GM12878 (cell line): ENCODE results near the gene SSRP1. TPM values are rescaled to one million over a fixed set of nuclear protein-coding genes. Genes with fewer than 3 reads are reported as not detected.

ENCODE experiments used
- ATAC-seq: fragments of 200-7000 bp; cut with Tn5 transposase; 3 replicates; pipeline ENCODE4 v1.9.1; 2020; ENCODE audit warnings: mild to moderate bottlenecking, moderate library complexity
- BruUV-seq: library from RNA; stranded (reverse); fragments of 400-500 nt; replicated peaks from 2 replicates; lab custom pipeline; 2021; lab: Mats Ljungman, UMichigan
- CTCF ChIA-PET: fragments of 300-600 bp; sonication (Branson Sonifier 250); formaldehyde crosslinking; extraction: SDS; loops from one replicate; lab custom pipeline; 2021; ENCODE audit warnings: inconsistent platforms; lab: Yijun Ruan, JAX
- POLR2A ChIA-PET: fragments of 350-600 bp; formaldehyde crosslinking; extraction: SDS; loops from one replicate; lab custom pipeline; 2021; ENCODE audit warnings: inconsistent platforms; lab: Charles Lee
- RAD21 ChIA-PET: fragments of 300-600 bp; sonication (Branson Sonifier 250); formaldehyde crosslinking; loops from one replicate; lab custom pipeline; 2023; ENCODE audit warnings: antibody characterized with exemption; ENCODE audit not compliant: unreplicated experiment; lab: Charles Lee
- SMC1A ChIA-PET: fragments of 300-600 bp; sonication (Branson Sonifier 250); formaldehyde crosslinking; loops from one replicate; lab custom pipeline; 2023; ENCODE audit not compliant: unreplicated experiment, uncharacterized antibody; lab: Charles Lee
- DNase-seq: peaks from one replicate; pipeline ENCODE4 v3.0.0-alpha.2; 2011; ENCODE audit warnings: low read depth, low spot score
- FAIRE-seq: peaks from 3 replicates; lab custom pipeline; 2011; peaks lifted over from hg19 to GRCh38; lab: Jason Lieb, UNC
- H2AFZ ChIP-seq: 2 replicates; pipeline ENCODE4 v1.6.0; 2011; ENCODE audit warnings: low read depth, low read length, control low read depth; ENCODE audit not compliant: control insufficient read depth
- H3K27ac ChIP-seq: 2 replicates; pipeline ENCODE4 v1.5.1; 2011; ENCODE audit warnings: control low read depth; ENCODE audit not compliant: control insufficient read depth, insufficient read depth
- H3K27me3 ChIP-seq, 2 experiments: replicated peaks in 1 of 2; 2 replicates each; pipeline versions ENCODE4 v1.6.0 to v1.6.1; 2011; ENCODE audit warnings: low read length in 1 of 2; ENCODE audit not compliant: control insufficient read depth in 2 of 2, insufficient read depth in 2 of 2
- H3K36me3 ChIP-seq, 2 experiments: 2 replicates each; pipeline ENCODE4 v1.5.1; 2011; ENCODE audit warnings: low read length in 1 of 2; ENCODE audit not compliant: control insufficient read depth in 2 of 2, insufficient read depth in 2 of 2
- H3K4me1 ChIP-seq: 2 replicates; pipeline ENCODE4 v1.6.1; 2011; ENCODE audit warnings: mild to moderate bottlenecking, low read length, moderate library complexity, mixed read lengths; ENCODE audit not compliant: control insufficient read depth, insufficient read depth
- H3K4me2 ChIP-seq: 2 replicates; pipeline ENCODE4 v1.6.0; 2011; ENCODE audit warnings: control low read depth; ENCODE audit not compliant: control insufficient read depth, insufficient read depth
- H3K4me3 ChIP-seq: fragments of 200-600 bp; sonication (generic); 2 replicates; pipeline ENCODE4 v1.5.1; 2016
- H3K79me2 ChIP-seq: 2 replicates; pipeline ENCODE4 v1.6.0; 2011; ENCODE audit warnings: low read length; ENCODE audit not compliant: control insufficient read depth, insufficient read depth
- H3K9ac ChIP-seq: 2 replicates; pipeline ENCODE4 v1.8.0; 2011; ENCODE audit warnings: low read length, control low read depth, mixed read lengths; ENCODE audit not compliant: control insufficient read depth, insufficient read depth
- H3K9me3 ChIP-seq: replicated peaks from 3 replicates; pipeline ENCODE4 v1.5.1; 2011; ENCODE audit warnings: mild to moderate bottlenecking, low read length; ENCODE audit not compliant: control insufficient read depth, insufficient read depth
- H4K20me1 ChIP-seq: 2 replicates; pipeline ENCODE4 v1.6.0; 2011; ENCODE audit not compliant: control insufficient read depth, insufficient read depth
- FOXK2 ChIP-seq: fragments of 450-650 bp; IDR thresholded peaks from 2 replicates; pipeline ENCODE4 v1.6.1; 2017; ENCODE audit warnings: mild to moderate bottlenecking, moderate library complexity
- HDAC6 ChIP-seq: fragments of 200-600 bp; sonication (generic); IDR thresholded peaks from one replicate; pipeline ENCODE4 v1.8.0; 2017; ENCODE audit warnings: antibody characterized with exemption; ENCODE audit not compliant: unreplicated experiment
- POLR2A ChIP-seq: IDR thresholded peaks from 2 replicates; pipeline ENCODE4 v1.6.1; 2011; ENCODE audit warnings: low read depth, mild to moderate bottlenecking, low read length
- SUZ12 ChIP-seq: fragments of 200-600 bp; sonication (generic); IDR thresholded peaks from one replicate; pipeline ENCODE4 v1.6.1; 2018; ENCODE audit warnings: antibody characterized with exemption, mild to moderate bottlenecking; ENCODE audit not compliant: unreplicated experiment
- TCF12 ChIP-seq: IDR thresholded peaks from 2 replicates; pipeline ENCODE4 v1.6.1; 2011; ENCODE audit warnings: low read depth, mild to moderate bottlenecking, low read length
- WGBS: methylation state at CpG from one replicate; pipeline ENCODE4 v1.1.6; 2016; ENCODE audit warnings: low lambda C conversion rate; ENCODE audit not compliant: insufficient replicate concordance, insufficient coverage; ENCODE audit errors: missing lambda C conversion rate; 5-methylcytosine and 5-hydroxymethylcytosine counted together
- in situ Hi-C: fragments of 300-500 bp; cut with MboI; formaldehyde crosslinking; loops from 9 replicates; pipeline ENCODE4 v1.14.3; 2018; ENCODE audit warnings: mixed read lengths
- intact Hi-C: fragments of 100-400 bp; cut with micrococcal nuclease; formaldehyde crosslinking; loops from one replicate; pipeline ENCODE4 v1.14.2; 2022; ENCODE audit not compliant: unreplicated experiment
- polyA plus RNA-seq, 11 experiments: library from polyadenylated mRNA; depleted of rRNA in 4 of 11; unstranded in 6 of 11; stranded (reverse) in 5 of 11; fragments of >200 nt; fragmentation: Nextera tagmentation in 4 of 11; fragmentation: Illumina TruSeq in 1 of 11; extraction: Ambion mirVana in 4 of 11; extraction: Trizol in 1 of 11; gene quantifications; 1 replicate in 1 of 11; 2 replicates in 10 of 11; pipeline versions ENCODE4 v1.2.1 to v1.2.3, GENCODE V29; 2011 to 2016; ENCODE audit warnings: inconsistent platforms in 2 of 11, missing spikeins in 2 of 11, low read depth in 1 of 11
- total RNA-seq, 4 experiments: library from RNA; depleted of rRNA in 3 of 4; stranded (reverse); fragments of >200 nt in 3 of 4; fragmentation: Illumina TruSeq in 1 of 4; extraction: Trizol in 1 of 4; gene quantifications; 2 replicates each; pipeline versions ENCODE4 v1.2.1 to v1.2.3, GENCODE V29; 2013 to 2021
- TF ChIP-seq, protein P1 (sequence below): fragments of 450-650 bp; IDR thresholded peaks from 2 replicates; pipeline ENCODE4 v1.6.1; 2017; ENCODE audit warnings: borderline replicate concordance
- TF ChIP-seq, protein P2 (sequence below): fragments of 450-650 bp; IDR thresholded peaks from 2 replicates; pipeline ENCODE4 v1.6.1; 2018; ENCODE audit warnings: borderline replicate concordance, mild to moderate bottlenecking; ENCODE audit not compliant: partially characterized antibody
- TF ChIP-seq, protein P3 (sequence below): IDR thresholded peaks from 2 replicates; pipeline ENCODE4 v1.6.1; 2011; ENCODE audit warnings: mild to moderate bottlenecking, low read depth, low read length, moderate library complexity; ENCODE audit not compliant: insufficient replicate concordance

The SSRP1 gene
- total and polyA plus RNA-seq, 10 of the 15 experiments (the other 5 are each of a cell fraction or from before 2014, with no cell fraction given), result 73.6 to 279 (median 138) TPM

DNA sequence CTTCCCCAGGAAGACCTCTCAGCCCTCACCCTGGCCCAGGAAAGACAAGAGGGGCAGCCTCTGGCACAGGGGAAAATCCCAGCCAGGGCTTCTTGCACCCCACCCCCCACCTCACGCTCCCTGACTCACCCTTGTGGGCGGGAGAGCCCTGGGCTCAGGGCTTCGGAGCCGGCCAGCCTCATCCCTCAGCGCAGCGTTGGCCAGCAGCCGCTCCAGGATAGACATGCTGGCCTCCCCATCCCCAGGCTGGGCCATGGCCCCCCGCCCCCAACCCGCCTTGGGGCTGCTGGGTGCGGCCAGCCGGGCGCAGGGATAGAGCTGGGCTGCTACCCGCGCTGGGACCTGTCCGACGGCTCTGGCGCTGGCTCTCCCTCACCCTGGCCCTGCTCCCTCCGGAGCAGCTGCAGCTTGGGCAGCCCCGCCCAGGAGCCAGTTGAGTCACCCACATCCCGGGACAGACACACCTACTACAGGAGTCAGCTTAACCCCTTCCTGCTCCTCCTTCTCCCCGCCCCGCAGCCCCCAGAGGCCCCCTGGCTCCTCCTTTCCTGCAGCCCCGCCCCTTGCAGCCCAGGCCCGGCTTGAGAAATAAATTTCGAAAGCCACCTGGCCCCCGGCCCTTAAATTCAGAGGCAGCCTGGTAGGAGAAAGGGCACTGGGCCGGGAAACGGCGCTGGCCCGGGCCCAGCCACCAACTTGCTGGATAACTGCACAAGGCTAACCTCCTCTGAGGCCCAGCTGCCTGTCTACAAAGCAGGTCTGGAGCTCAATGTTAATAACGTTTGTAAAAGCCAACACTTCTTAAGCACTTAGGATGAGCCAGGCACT lies 24.4 kb downstream of the SSRP1 start (continued):
- TF ChIP-seq, protein P1, sequence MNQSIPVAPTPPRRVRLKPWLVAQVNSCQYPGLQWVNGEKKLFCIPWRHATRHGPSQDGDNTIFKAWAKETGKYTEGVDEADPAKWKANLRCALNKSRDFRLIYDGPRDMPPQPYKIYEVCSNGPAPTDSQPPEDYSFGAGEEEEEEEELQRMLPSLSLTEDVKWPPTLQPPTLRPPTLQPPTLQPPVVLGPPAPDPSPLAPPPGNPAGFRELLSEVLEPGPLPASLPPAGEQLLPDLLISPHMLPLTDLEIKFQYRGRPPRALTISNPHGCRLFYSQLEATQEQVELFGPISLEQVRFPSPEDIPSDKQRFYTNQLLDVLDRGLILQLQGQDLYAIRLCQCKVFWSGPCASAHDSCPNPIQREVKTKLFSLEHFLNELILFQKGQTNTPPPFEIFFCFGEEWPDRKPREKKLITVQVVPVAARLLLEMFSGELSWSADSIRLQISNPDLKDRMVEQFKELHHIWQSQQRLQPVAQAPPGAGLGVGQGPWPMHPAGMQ, result no peak
- TF ChIP-seq TCF12 (0 out of 2 replicates have a peak, but pooled peaks have one; percentile 34), FOXK2 (no peak), POLR2A (peak; percentile 53; the same call in 1 of the 2 replicates), SUZ12 (no peak), HDAC6 (no peak)
- TF ChIP-seq, all 136 proteins: peak for 3

DNA sequence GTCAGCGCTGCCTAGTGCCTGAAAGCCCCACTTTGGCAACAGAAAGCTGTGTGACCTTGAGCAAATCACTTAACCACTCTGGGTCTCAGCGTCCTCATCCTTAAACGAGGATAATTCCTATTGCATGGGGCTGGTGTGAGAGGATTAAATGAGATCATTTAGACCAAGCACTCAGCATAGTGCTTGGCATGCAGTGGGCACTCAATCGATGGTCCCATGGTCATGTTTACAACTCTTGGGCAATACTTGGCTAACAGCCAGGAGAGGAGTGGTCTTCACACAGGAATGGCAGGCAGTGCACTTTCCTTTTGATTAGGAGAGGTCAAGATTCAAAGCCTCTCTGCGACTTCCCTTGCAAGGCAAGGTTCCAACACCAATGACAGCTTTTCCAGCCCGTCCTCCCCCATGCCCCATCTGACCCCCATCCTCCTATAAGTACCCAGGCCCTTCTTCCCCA lies 25.0 kb downstream of the SSRP1 start:
- Histone ChIP-seq H2AFZ (no peak overlapping the region), H3K9me3 (no peaks in the 10 kb centered on the region), H3K9ac (no peak overlapping the region), H3K27ac (no peak overlapping the region), H3K4me1 (peaks cover 5% of the 10 kb centered on the region), H3K36me3 (peaks cover 0 to 1% of the 10 kb centered on the region in 2 experiments; a peak in 1 of 4 replicates), H3K27me3 (no peaks in the 10 kb centered on the region), H3K4me3 (0 out of 2 replicates have a peak overlapping the region, but pooled peaks have one; percentile 15), H4K20me1 (no peaks in the 10 kb centered on the region), H3K4me2 (peak overlapping the region; percentile 84; the same call in 1 of the 2 replicates), H3K79me2 (no peaks in the 10 kb centered on the region)
- RAD21 ChIA-PET, result no interaction called here
- POLR2A ChIA-PET, result no interaction called here
- CTCF ChIA-PET, result interaction anchor here (1.4 kb wide), 1 partner anchor 35 kb away, joined by 4 read pairs; no protein-coding TSS in a partner anchor
- SMC1A ChIA-PET, result interaction anchor here (2.6 kb wide), 1 partner anchor 11 kb away, joined by 9 read pairs; no protein-coding TSS in a partner anchor
- WGBS, result 80% methylated on average over 6 of the region's 6 CpGs
- intact Hi-C loops, result no loop called here
- no peak for ATAC-seq
- BruUV-seq, result no TSS peak
- in situ Hi-C loops, result no loop called here
- TF ChIP-seq HDAC6, result no peak
- TF ChIP-seq, protein P2, sequence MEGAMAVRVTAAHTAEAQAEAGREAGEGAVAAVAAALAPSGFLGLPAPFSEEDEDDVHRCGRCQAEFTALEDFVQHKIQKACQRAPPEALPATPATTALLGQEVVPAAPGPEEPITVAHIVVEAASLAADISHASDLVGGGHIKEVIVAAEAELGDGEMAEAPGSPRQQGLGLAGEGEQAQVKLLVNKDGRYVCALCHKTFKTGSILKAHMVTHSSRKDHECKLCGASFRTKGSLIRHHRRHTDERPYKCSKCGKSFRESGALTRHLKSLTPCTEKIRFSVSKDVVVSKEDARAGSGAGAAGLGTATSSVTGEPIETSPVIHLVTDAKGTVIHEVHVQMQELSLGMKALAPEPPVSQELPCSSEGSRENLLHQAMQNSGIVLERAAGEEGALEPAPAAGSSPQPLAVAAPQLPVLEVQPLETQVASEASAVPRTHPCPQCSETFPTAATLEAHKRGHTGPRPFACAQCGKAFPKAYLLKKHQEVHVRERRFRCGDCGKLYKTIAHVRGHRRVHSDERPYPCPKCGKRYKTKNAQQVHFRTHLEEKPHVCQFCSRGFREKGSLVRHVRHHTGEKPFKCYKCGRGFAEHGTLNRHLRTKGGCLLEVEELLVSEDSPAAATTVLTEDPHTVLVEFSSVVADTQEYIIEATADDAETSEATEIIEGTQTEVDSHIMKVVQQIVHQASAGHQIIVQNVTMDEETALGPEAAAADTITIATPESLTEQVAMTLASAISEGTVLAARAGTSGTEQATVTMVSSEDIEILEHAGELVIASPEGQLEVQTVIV, result no peak
- TF ChIP-seq, protein P3, sequence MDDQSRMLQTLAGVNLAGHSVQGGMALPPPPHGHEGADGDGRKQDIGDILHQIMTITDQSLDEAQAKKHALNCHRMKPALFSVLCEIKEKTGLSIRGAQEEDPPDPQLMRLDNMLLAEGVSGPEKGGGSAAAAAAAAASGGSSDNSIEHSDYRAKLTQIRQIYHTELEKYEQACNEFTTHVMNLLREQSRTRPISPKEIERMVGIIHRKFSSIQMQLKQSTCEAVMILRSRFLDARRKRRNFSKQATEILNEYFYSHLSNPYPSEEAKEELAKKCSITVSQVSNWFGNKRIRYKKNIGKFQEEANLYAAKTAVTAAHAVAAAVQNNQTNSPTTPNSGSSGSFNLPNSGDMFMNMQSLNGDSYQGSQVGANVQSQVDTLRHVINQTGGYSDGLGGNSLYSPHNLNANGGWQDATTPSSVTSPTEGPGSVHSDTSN, result no peak
- no peak for DNase-seq
- FAIRE-seq, result no peak
